SH-SY5Y (cell line): ENCODE measurements around the gene GP5.

Experiments
- GATA2 ChIP-seq: IDR thresholded peaks from 2 replicates; pipeline ENCODE4 v1.6.1; 2011; ENCODE audit warnings: mild to moderate bottlenecking, low read depth, low read length
- GATA3 ChIP-seq: IDR thresholded peaks from 2 replicates; pipeline ENCODE4 v1.6.1; 2011; ENCODE audit warnings: low read depth, mild to moderate bottlenecking, low read length, moderate library complexity

DNA sequence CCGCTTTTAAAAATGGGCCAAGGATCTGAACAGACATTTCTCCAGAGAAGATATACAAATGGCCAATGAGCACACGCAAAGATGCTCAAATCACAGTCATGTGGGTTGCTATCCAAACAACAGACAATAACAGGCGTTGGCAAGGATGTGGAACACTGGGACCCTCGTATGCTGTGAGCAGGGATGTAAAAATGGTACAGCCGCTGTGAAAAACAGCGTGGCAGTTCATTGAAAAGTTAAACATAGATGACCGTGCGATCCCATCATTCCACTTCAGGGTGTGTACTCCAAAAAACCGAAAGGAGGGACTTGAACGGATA, 22.9 kb downstream of the GP5 start:
- TF ChIP-seq GATA3 (no peak), GATA2 (no peak)
